ENCODE results near the gene OARD1.

GRCh38 chr6:41045664-41046063 lies 26.5 kb downstream of the OARD1 start:
- TF ChIP-seq CTCF (IDR thresholded peaks at IDR 0.05; ENCODE audit: low read length) (no peak), EZH2phosphoT487 (IDR thresholded peaks at IDR 0.05; ENCODE audit: low read length) (no peak), EZH2 (optimal IDR thresholded peaks at IDR 0.05; ENCODE audit: low read depth, low read length) (no peak)

All from MM.1S (cell line).